PC-3 (cell line): ENCODE results near the gene ROBO3.

ENCODE experiments used
- CTCF ChIP-seq: fragments of 300-600 bp; sonication (generic); conservative IDR thresholded peaks from 2 replicates; pipeline ENCODE4 v1.5.1; 2017; ENCODE audit warnings: antibody characterized with exemption, low read depth, mild to moderate bottlenecking, low read length
- EZH2phosphoT487 ChIP-seq: fragments of 300-600 bp; sonication (generic); IDR thresholded peaks from 2 replicates; pipeline ENCODE4 v1.6.1; 2018; ENCODE audit warnings: mild to moderate bottlenecking, antibody characterized with exemption, low read length, borderline replicate concordance

DNA sequence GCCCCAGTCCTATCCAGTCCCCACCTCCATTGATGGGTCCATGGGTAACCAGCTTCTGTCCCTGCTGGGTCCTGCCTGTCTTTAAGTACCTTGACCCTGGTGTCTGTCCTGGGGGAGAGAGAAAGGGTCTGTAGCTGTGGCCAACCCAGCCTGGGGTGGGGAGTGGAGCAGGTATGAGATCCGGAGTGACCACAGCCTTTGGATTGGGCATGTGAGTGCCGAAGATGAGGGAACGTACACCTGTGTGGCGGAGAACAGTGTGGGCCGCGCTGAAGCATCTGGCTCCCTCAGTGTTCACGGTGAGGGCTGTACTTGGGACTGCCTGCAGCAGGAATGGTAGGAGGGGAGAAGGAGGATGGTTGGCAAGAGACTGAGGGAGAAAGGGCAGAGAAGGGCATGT, 5.2 kb downstream of the ROBO3 start:
- TF ChIP-seq CTCF: no peak
- no peak for TF ChIP-seq EZH2phosphoT487
